Sigmoid colon (tissue), 4 donors: Measurements from ENCODE around the gene CADM2.

ENCODE experiments used
- EP300 ChIP-seq, 4 donors: sonication (generic); formaldehyde crosslinking; IDR thresholded peaks; one replicate each; pipeline ENCODE4 v1.6.1; 2017; ENCODE audit warnings: antibody characterized with exemption in 4 of 4
- POLR2A ChIP-seq, 2 donors: fragments of 450-650 bp; IDR thresholded peaks; one replicate each; pipeline ENCODE4 v1.6.1; 2016; ENCODE audit warnings: antibody characterized with exemption in 2 of 2, mild to moderate bottlenecking in 2 of 2, moderate library complexity in 2 of 2
- POLR2AphosphoS5 ChIP-seq, 4 donors: sonication (generic); formaldehyde crosslinking; IDR thresholded peaks; one replicate each; pipeline ENCODE4 v1.6.1; 2017; ENCODE audit warnings: antibody characterized with exemption in 4 of 4
- TF ChIP-seq, protein P1 (sequence below), 4 experiments: fragments of 450-650 bp in 3 of 4; fragments of 200-600 bp in 1 of 4; IDR thresholded peaks; one replicate each; pipeline ENCODE4 v1.5.1; 2016 to 2019; ENCODE audit warnings: antibody characterized with exemption in 4 of 4, mild to moderate bottlenecking in 3 of 4, moderate library complexity in 2 of 4

DNA sequence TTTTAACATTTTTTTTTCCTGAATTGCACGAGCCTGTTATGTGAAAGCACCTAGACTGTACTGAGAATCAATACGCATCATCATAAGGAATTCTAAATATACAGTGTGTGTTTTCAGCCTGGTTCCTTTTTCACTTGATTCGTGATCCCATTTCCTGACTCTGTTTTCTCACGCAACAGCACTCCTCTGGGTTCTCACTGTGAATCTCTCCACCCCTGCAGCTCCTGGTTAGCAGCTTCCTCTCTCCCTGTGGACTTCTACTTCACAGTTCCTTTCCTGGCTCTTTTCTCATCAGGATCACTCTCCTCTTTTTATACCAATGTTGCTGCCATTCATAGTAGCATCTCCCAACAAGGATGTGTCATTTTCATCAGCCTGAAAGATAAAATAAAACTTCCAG is 297.2 kb downstream of the CADM2 start:
- TF ChIP-seq, protein P1, sequence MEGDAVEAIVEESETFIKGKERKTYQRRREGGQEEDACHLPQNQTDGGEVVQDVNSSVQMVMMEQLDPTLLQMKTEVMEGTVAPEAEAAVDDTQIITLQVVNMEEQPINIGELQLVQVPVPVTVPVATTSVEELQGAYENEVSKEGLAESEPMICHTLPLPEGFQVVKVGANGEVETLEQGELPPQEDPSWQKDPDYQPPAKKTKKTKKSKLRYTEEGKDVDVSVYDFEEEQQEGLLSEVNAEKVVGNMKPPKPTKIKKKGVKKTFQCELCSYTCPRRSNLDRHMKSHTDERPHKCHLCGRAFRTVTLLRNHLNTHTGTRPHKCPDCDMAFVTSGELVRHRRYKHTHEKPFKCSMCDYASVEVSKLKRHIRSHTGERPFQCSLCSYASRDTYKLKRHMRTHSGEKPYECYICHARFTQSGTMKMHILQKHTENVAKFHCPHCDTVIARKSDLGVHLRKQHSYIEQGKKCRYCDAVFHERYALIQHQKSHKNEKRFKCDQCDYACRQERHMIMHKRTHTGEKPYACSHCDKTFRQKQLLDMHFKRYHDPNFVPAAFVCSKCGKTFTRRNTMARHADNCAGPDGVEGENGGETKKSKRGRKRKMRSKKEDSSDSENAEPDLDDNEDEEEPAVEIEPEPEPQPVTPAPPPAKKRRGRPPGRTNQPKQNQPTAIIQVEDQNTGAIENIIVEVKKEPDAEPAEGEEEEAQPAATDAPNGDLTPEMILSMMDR (IDR thresholded peaks at IDR 0.05): no peak
- TF ChIP-seq EP300 (IDR thresholded peaks at IDR 0.05) (no peak), POLR2AphosphoS5 (IDR thresholded peaks at IDR 0.05) (no peak), POLR2A (IDR thresholded peaks at IDR 0.05) (no peak)
